Right lobe of liver (tissue), 4 donors: ENCODE results near the gene DDIT4.

ENCODE experiments used
- CTCF ChIP-seq, 4 donors: fragments of 200-600 bp in 3 of 4; fragments of 450-650 bp in 1 of 4; IDR thresholded peaks; one replicate each; pipeline versions ENCODE4 v1.5.1 to v1.8.0; 2016 to 2022; ENCODE audit warnings: antibody characterized with exemption in 4 of 4, mild to moderate bottlenecking in 2 of 4
- POLR2A ChIP-seq: fragments of 450-650 bp; IDR thresholded peaks from one replicate; pipeline ENCODE4 v1.6.1; 2017; ENCODE audit warnings: antibody characterized with exemption, mild to moderate bottlenecking
- donor health status: DM: no; HTN: no; CAD: no.
- donor health status: DM: no; HTN: no; CAD: no.
- donor health status: DM: no; HTN: yes; CAD: no.

GRCh38 chr10:72273410-72274212, at the start of gene DDIT4:
- TF ChIP-seq POLR2A (peak; percentile 100), CTCF (IDR thresholded peaks at IDR 0.05) (peak in 1 of 4 donors; percentile 3)
